Large intestine (tissue), 3 donors: Measurements from ENCODE around the gene UPP2. TPM values are rescaled to one million over a fixed set of nuclear protein-coding genes. Genes with fewer than 3 reads are reported as not detected.

Source experiments
- DNase-seq, 2 donors: peaks; one replicate each; pipeline versions ENCODE4 v3.0.0 to v3.0.0-alpha.2; 2013
- H3K27ac ChIP-seq: one replicate; pipeline ENCODE4 v1.5.1; 2013; ENCODE audit warnings: low read length
- H3K27me3 ChIP-seq: 2 replicates; pipeline ENCODE4 v1.6.1; 2013; ENCODE audit warnings: low read length; ENCODE audit not compliant: control insufficient read depth, insufficient read depth
- H3K36me3 ChIP-seq: 2 replicates; pipeline ENCODE4 v1.6.1; 2013; ENCODE audit warnings: low read length; ENCODE audit not compliant: control insufficient read depth, insufficient read depth
- H3K4me1 ChIP-seq: one replicate; pipeline ENCODE4 v1.6.1; 2013; ENCODE audit warnings: low read length; ENCODE audit not compliant: control insufficient read depth, insufficient read depth
- H3K4me3 ChIP-seq: one replicate; pipeline ENCODE4 v1.5.1; 2013; ENCODE audit warnings: low read length
- H3K9me3 ChIP-seq: one replicate; pipeline ENCODE4 v1.6.1; 2013; ENCODE audit warnings: mild to moderate bottlenecking, low read depth, low read length, moderate library complexity; ENCODE audit not compliant: control insufficient read depth
- WGBS: methylation state at CpG from one replicate; pipeline ENCODE4 v1.1.5; 2013; ENCODE audit warnings: low lambda C conversion rate; ENCODE audit not compliant: insufficient coverage; 5-methylcytosine and 5-hydroxymethylcytosine counted together
- polyA plus RNA-seq: library from polyadenylated mRNA; unstranded; fragments of 120-200 nt; gene quantifications from one replicate; pipeline ENCODE4 v1.2.1, GENCODE V29; 2013

The UPP2 gene
- polyA plus RNA-seq, 1 donor, result 0.04 TPM

DNA sequence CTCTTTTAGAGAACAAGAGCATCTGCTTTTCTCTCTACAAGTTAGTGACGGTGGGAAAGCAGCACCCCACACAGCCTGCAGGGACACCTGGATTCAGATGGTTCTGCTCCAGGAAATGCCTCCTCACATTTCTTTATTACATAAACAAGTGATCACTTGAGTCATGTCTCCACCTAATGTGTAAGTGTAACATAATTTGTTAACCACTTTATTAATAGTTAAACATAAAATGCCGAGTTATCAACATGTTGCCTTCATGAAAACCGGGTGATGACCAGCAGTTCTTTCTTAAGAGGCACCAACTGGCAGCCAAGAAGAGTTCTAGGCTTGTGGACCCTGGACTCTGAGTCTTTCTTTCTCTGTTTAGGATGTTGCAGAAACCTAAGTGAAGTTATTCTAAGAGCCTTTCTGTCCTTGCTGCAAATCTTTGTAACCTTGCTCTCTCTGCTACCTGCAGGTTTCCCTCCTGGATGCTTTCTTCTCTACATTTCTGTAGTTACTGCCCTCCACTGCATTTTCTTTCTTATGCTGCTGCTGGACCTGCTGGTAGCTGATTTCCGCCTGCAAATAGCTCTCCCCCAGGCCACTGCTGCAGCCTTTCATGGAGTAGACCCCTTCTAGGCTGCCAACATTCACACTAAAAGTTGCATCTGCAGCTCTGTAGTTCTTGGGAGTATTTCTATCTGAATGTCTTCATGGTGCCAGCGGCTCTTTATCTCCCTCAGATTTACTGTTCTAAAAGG is 24.3 kb downstream of the UPP2 start:
- H3K27ac ChIP-seq, result peak overlapping the region; percentile 11
- no peak overlapping the region for H3K4me3 ChIP-seq
- no peaks in the 10 kb centered on the region for H3K27me3 ChIP-seq
- peak in 1 of 2 donors; percentile 35 for DNase-seq
- no CpG with 5 or more reads among the region's 5 CpGs for WGBS
- H3K4me1 ChIP-seq, result peaks cover 44% of the 10 kb centered on the region
- no peaks in the 10 kb centered on the region for H3K36me3 ChIP-seq
- H3K9me3 ChIP-seq, result no peaks in the 10 kb centered on the region

DNA sequence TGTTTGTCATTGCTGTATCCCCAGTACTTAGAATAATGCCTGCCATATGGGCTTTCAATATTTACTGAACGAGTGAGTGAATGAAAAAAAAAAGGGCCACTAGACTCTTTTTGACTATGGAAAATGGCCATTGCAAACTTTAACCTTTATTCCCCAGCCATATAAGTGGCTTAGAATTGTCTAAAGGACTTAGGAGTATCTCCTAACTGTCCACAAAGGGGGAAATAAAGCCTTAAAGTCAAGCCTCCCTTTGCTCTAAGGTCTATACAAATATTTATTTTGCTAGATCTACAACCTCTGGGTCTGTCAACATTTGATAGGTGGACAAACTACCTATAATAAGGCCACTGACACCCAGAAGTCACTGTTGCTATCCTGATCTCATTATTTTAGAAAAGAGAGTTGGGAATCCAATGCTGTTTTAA is 25.7 kb downstream of the UPP2 start:
- Histone ChIP-seq H3K4me3 (no peak overlapping the region), H3K36me3 (no peaks in the 10 kb centered on the region), H3K27me3 (no peaks in the 10 kb centered on the region), H3K9me3 (no peaks in the 10 kb centered on the region), H3K27ac (peak overlapping the region; percentile 73), H3K4me1 (peaks cover 50% of the 10 kb centered on the region)
- DNase-seq, result no peak
- 60% methylated on average over 1 of the region's 1 CpG for WGBS

DNA sequence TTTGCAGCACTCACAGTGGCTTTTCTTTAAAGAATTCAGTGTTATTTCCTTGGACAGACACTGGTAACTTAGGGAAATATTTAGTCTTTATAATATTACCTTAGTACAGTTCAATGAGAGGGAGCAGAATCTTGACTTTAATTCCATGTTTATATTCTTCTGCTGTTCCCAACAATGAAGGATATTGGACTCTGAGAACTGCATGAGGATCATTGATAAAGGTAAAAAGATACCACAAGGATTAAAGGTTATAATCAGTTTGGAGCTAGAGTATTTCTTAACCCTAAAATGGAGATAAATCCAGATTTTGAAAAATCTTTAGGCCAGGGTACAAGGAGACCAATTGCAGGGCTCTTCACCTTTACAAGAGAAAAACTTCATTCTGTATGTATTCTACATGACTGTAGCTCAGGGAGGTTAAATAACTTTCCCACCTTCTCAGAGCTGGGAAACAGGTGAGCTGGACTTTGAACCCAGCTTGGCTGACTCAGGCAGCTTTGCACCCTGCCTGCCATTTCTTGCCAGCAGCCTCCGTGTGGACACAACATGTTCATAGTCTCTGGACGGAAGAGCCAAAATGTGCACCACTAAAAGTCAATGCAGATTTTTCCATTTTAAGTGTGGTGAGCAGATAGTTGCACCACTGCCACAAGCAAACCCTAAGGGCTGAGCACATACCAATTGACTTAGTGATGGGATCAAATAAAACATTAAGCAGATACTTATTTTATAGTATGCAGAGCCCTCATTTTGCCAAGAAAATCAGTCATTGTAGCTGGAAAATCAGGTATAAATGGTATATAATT is 26.7 kb downstream of the UPP2 start:
- Histone ChIP-seq H3K4me3 (no peak overlapping the region), H3K36me3 (no peaks in the 10 kb centered on the region), H3K9me3 (no peaks in the 10 kb centered on the region), H3K4me1 (peaks cover 50% of the 10 kb centered on the region), H3K27me3 (no peaks in the 10 kb centered on the region), H3K27ac (peak overlapping the region; percentile 73)
- no CpG with 5 or more reads among the region's 2 CpGs for WGBS
- peak; percentile 82 to 92 for DNase-seq

DNA sequence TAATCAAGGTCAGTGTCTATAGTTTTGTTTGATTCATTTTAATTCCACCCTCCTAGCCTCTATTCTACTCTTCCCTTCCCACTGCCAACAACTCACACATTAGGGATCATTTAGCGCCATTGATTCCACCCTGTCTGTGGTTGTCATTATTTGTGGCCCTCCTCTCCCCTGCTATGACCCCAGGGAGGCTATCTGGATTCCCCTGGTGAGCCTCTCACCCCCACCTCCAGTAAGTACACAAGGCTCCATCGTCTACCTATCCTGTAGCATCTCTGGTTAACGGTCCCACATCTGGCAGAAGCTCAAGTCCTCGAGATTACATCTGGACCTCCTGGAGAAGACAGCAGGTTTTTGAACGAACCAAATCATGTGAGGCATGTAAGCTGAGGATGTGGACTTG is 27.4 kb downstream of the UPP2 start:
- Histone ChIP-seq H3K9me3 (no peaks in the 10 kb centered on the region), H3K4me1 (peaks cover 51% of the 10 kb centered on the region)
- WGBS, result no CpG with 5 or more reads among the region's 5 CpGs

DNA sequence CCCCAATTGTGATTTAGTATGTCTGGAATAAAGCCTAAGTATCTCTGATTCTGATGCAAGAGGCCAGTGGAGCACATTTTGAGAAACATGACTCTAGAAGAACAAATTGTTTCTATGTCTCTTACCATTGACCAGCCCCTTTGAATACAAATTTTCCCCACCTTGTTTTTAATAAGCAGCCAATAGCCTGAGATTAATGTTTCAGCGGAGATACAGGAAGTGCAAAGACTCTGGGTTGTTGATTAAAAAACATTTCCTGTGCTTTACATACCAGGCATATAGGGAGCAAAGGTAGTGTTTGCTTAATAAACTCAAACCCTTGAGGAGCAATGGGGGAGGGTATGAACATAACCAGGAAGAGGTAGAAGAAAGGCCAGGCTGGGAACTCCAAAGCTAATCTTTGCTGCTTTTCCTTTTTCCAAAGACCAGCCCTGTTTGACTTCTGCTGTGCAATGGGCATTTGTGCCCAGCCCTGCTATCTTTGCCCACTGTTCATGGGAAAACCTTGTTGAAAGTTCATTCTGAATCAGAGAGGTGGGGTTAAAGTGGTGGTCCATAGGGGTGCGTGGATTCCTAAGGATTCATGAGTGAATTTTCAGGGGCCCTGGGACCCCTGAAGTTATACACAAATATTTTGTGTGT is 29.3 kb downstream of the UPP2 start:
- peaks cover 59% of the 10 kb centered on the region for H3K4me1 ChIP-seq
- H3K9me3 ChIP-seq, result no peaks in the 10 kb centered on the region
- H3K4me3 ChIP-seq, result no peak overlapping the region
- H3K36me3 ChIP-seq, result no peaks in the 10 kb centered on the region
- DNase-seq, result peak; percentile 82 to 95
- 40% methylated on average over 1 of the region's 2 CpGs for WGBS
- peak overlapping the region; percentile 94 for H3K27ac ChIP-seq
- no peaks in the 10 kb centered on the region for H3K27me3 ChIP-seq

More for the DNA sequence above, 27.4 kb downstream of the UPP2 start:
- DNase-seq, result peak in 1 of 2 donors; percentile 27
- Histone ChIP-seq H3K36me3 (no peaks in the 10 kb centered on the region), H3K4me3 (no peak overlapping the region), H3K27ac (peak overlapping the region; percentile 73), H3K27me3 (no peaks in the 10 kb centered on the region)

DNA sequence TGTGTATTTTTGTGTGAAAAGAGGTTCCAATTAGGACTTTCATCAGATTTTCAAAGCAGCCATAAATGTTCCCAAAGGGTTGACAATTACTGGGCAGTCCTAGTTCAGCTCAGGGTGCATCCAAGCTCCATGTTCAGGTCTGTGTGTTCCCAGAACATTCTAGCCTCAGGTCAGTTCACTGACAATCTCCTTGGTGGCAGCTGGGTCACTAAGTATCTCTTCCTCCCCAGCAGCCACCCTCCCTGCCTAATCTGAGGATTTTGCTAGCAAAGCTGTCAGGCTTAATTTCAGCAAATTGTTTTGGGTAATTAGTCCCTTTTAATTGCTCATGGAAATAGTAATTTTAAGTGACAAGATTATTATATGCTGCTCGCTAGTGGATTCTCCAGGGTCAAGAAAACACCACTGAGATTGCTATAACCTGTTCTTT is 29.8 kb downstream of the UPP2 start:
- H3K27ac ChIP-seq, result peak overlapping the region; percentile 94
- DNase-seq, result no peak
- no peaks in the 10 kb centered on the region for H3K36me3 ChIP-seq
- no peaks in the 10 kb centered on the region for H3K27me3 ChIP-seq
- no CpG with 5 or more reads among the region's 1 CpG for WGBS
- H3K4me1 ChIP-seq, result peaks cover 55% of the 10 kb centered on the region
- no peak overlapping the region for H3K4me3 ChIP-seq
- no peaks in the 10 kb centered on the region for H3K9me3 ChIP-seq

DNA sequence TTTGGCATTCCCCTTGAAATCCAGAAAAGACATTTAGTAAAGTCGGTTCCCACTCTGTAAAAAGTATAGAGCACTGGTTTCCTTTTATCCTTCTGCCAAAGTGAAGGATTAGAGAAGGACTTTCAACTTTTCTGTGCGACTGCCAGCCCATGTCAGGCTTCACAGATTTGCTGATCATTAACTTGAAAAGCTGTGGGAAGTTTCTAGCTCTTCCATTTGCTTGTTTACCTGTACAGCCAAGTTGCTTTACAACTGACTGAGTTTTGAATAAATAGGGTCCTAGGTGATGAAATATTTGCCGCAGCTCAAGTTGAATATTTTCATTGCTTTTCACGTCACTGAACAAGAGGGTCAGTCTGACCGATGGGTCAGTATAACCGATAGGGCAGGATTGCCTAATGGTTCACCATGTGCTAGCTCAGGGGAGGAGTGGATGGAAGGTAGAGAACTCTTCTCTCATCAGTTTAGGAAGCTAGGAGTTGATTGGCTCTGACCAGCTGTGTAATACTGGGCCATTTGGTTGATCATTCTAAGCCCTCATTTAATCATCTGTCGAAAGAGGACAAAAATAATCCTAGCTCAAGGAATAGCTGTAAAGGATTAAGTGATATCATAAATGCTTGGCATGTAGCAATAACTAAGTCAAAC is 30.4 kb downstream of the UPP2 start:
- DNase-seq, result peak; percentile 71 to 86
- Histone ChIP-seq H3K4me1 (peaks cover 51% of the 10 kb centered on the region), H3K27me3 (no peaks in the 10 kb centered on the region), H3K9me3 (no peaks in the 10 kb centered on the region), H3K27ac (peak overlapping the region; percentile 94), H3K4me3 (no peak overlapping the region), H3K36me3 (no peaks in the 10 kb centered on the region)
- no CpG with 5 or more reads among the region's 7 CpGs for WGBS

DNA sequence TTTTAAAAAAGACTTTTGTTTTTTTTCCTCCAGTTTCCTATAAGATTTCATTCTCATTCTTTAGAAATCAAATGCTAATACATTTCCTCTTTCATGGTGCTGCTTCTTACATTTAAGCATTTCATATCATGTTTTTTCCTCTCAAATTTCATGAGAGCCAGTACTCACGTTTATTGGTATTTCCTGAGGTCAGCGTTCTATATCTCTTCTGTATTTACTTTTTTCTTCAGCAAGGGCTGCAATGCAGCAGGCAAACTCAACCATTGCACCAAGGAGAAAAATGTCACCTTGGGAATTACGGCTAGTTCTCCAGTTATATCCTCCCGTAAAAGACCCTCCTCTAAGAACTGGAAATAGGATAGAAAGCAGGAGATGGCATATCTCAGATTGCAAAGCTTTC is 32.4 kb downstream of the UPP2 start:
- 0% methylated on average over 2 of the region's 4 CpGs for WGBS
- no peaks in the 10 kb centered on the region for H3K9me3 ChIP-seq
- H3K4me1 ChIP-seq, result peaks cover 32% of the 10 kb centered on the region
- no peak overlapping the region for H3K4me3 ChIP-seq
- peak overlapping the region; percentile 49 for H3K27ac ChIP-seq
- no peaks in the 10 kb centered on the region for H3K36me3 ChIP-seq
- no peak for DNase-seq
- H3K27me3 ChIP-seq, result no peaks in the 10 kb centered on the region

DNA sequence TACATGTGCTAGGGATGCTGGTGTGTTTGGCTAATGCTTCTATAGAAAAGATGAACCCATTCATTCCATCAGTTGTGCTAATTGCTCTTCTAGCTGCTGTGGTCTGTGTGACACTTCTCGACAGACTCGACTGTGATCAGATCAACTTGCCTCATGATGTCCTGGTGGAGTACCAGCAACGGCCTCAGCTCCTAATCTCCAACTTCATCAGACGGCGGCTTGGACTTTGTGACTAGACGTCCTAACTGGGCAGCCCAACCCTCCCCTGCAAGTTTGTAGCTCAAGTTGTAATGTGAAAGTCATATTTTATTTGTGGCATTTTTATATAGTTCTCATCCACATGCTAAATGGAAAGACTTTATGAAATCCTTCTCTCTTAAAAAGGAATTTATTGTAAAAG is 33.0 kb downstream of the UPP2 start:
- no peaks in the 10 kb centered on the region for H3K27me3 ChIP-seq
- H3K36me3 ChIP-seq, result no peaks in the 10 kb centered on the region
- no peak overlapping the region for H3K4me3 ChIP-seq
- WGBS, result 0% methylated on average over 3 of the region's 6 CpGs
- H3K9me3 ChIP-seq, result no peaks in the 10 kb centered on the region
- H3K4me1 ChIP-seq, result peaks cover 26% of the 10 kb centered on the region
- peak; percentile 76 to 87 for DNase-seq
- H3K27ac ChIP-seq, result peak overlapping the region; percentile 49

DNA sequence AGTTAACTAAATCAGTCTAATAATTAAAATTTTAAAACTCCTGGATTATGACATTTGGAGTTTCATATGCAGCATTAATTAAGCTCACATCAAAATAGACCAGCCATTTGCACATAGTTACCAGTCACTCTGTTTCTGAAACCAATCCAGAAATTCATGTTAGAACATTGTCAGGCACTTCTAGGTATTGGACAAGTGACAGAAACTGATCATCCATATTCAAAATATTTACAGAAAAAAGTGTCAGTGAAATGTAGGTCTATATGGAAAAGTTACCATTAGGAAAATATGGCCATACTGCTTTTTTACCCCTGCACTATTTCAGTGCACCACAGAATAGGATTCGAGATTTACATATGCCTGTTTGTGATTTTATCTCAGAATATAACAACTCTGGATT is 33.4 kb downstream of the UPP2 start:
- WGBS, result no CpG with 5 or more reads among the region's 1 CpG
- no peak overlapping the region for H3K4me3 ChIP-seq
- no peak for DNase-seq
- no peak overlapping the region for H3K27ac ChIP-seq
- no peaks in the 10 kb centered on the region for H3K9me3 ChIP-seq
- peaks cover 21% of the 10 kb centered on the region for H3K4me1 ChIP-seq
- no peaks in the 10 kb centered on the region for H3K36me3 ChIP-seq
- H3K27me3 ChIP-seq, result no peaks in the 10 kb centered on the region
